ENCODE measurements around the gene SURF1.

DNA sequence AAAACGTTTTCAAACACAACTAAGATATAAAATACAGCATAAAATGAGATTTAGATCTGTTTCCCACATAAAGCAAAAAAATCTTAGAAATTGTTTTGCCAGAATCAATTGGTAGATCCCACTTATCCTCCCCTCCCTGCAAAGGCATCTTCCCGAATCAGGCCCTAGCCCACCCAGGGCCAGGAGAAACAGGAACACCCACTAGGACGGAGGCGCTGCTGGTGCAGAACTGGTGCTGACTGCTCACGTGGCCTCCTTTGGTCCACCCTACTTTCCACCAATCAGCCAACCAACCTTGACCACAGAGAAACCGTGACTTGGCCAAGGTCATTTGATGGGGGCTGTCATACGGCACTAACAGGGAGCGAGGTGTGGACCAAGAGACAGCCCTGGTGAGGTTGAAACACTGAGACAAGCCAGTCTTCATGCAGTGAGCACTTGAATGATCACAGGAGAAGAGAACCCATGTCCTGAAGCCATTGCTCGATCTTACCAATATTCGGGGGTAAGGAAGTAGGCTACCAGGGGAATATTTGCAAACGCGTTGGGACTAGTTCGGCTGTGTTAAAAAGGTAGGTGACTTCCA is 5.3 kb upstream of the SURF1 start:
- TF ChIP-seq RB1 (IDR thresholded peaks at IDR 0.05; ENCODE audit: borderline replicate concordance) (no peak), MYC (IDR thresholded peaks at IDR 0.05; ENCODE audit: insufficient read depth, insufficient read length, insufficient replicate concordance, low read length, severe bottlenecking) (no peak), USF1 (IDR thresholded peaks at IDR 0.05; ENCODE audit: borderline replicate concordance, extremely low read length, insufficient read depth, low read depth, low read length) (no peak), RAD51 (IDR thresholded peaks at IDR 0.05) (no peak), SUPT20H (IDR thresholded peaks at IDR 0.05; ENCODE audit: borderline replicate concordance, control insufficient read depth, low read depth, low read length) (no peak)
- TF ChIP-seq, protein P1, sequence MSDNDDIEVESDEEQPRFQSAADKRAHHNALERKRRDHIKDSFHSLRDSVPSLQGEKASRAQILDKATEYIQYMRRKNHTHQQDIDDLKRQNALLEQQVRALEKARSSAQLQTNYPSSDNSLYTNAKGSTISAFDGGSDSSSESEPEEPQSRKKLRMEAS (IDR thresholded peaks at IDR 0.05; ENCODE audit: low read depth, low read length), result no peak
